Esophagus muscularis mucosa (tissue), 4 donors: Measurements from ENCODE around the gene OXCT2.
A peak's percentile ranks its signal among the peaks of the same experiment; 100 is the strongest.

ENCODE experiments used
- EP300 ChIP-seq: sonication (generic); formaldehyde crosslinking; IDR thresholded peaks from one replicate; pipeline ENCODE4 v1.6.1; 2017; ENCODE audit warnings: antibody characterized with exemption
- POLR2A ChIP-seq: fragments of 450-650 bp; IDR thresholded peaks from one replicate; pipeline ENCODE4 v1.6.1; 2017; ENCODE audit warnings: antibody characterized with exemption, moderate library complexity, mild to moderate bottlenecking, low read depth
- POLR2AphosphoS5 ChIP-seq, 2 donors: sonication (generic); formaldehyde crosslinking; IDR thresholded peaks; one replicate each; pipeline ENCODE4 v1.6.1; 2017; ENCODE audit warnings: antibody characterized with exemption in 2 of 2
- TF ChIP-seq, protein P1 (sequence below), 3 experiments: fragments of 200-600 bp in 2 of 3; fragments of 450-650 bp in 1 of 3; sonication (generic) in 2 of 3; IDR thresholded peaks; one replicate each; pipeline ENCODE4 v1.5.1; 2017 to 2019; ENCODE audit warnings: antibody characterized with exemption in 3 of 3, mild to moderate bottlenecking in 2 of 3, moderate library complexity in 1 of 3

DNA sequence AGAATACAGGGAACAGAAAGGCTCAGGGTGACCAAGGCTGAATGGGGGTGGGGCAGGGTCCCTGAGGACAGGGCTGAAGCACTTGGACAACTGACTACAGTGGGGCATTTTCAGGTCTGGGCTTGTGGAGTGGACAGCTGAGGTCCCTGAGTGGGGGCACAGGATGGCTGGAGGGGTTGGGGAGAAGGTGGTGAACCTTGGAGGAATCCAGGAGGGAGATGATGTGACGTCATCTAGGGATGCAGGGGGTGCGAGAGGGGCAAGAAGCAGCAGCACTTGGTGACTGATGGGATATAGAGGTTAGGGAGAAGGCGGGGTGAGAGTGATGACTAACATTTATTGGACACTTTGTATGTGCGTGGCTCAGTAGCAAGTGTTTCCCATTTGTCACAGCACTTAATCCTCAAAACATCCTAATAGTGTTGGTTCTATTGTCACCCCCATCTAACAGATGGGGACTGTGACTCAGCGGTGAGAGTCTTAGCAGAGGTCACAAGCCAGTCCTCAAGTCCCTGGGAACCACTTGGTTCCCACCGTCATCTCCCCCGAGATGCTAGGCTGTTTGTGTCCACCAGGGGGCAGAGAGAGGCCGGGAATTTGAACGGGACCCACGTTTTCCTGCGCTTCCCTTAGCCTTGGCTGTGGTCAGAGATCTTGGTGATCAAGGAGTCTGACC is 45.4 kb upstream of the OXCT2 start:
- TF ChIP-seq, protein P1, sequence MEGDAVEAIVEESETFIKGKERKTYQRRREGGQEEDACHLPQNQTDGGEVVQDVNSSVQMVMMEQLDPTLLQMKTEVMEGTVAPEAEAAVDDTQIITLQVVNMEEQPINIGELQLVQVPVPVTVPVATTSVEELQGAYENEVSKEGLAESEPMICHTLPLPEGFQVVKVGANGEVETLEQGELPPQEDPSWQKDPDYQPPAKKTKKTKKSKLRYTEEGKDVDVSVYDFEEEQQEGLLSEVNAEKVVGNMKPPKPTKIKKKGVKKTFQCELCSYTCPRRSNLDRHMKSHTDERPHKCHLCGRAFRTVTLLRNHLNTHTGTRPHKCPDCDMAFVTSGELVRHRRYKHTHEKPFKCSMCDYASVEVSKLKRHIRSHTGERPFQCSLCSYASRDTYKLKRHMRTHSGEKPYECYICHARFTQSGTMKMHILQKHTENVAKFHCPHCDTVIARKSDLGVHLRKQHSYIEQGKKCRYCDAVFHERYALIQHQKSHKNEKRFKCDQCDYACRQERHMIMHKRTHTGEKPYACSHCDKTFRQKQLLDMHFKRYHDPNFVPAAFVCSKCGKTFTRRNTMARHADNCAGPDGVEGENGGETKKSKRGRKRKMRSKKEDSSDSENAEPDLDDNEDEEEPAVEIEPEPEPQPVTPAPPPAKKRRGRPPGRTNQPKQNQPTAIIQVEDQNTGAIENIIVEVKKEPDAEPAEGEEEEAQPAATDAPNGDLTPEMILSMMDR (IDR thresholded peaks at IDR 0.05), result peak; percentile 82 to 94 (median 87)
- TF ChIP-seq EP300, result no peak
- TF ChIP-seq POLR2A, result no peak
- peak in 1 of 2 donors; percentile 24 for TF ChIP-seq POLR2AphosphoS5 (IDR thresholded peaks at IDR 0.05)
